HG02642 (cell line): ENCODE data around the gene NAV2.
A peak's percentile ranks its signal among the peaks of the same experiment; 100 is the strongest.

Experiments
- ATAC-seq: cut with Tn5 transposase; IDR thresholded peaks from one replicate; pipeline ENCODE4 v1.9.1; 2021; ENCODE audit warnings: mild to moderate bottlenecking; ENCODE audit not compliant: unreplicated experiment, poor library complexity

Gene NAV2

GRCh38 chr11:19686234-19686633 lies 26.4 kb upstream of the NAV2 start:
- no peak for ATAC-seq

GRCh38 chr11:19687392-19687791 lies 25.2 kb upstream of the NAV2 start:
- no peak for ATAC-seq

GRCh38 chr11:19689281-19690000 lies 23.2 kb upstream of the NAV2 start:
- no peak for ATAC-seq

GRCh38 chr11:19690885-19691284 lies 21.8 kb upstream of the NAV2 start:
- ATAC-seq = no peak

- ATAC-seq = no peak
These were observed 20.7 kb upstream of the NAV2 start for GRCh38 chr11:19691815-19692500.

GRCh38 chr11:19693146-19693545 lies 19.5 kb upstream of the NAV2 start:
- ATAC-seq = no peak

- no peak for ATAC-seq
These were observed 17.8 kb upstream of the NAV2 start for GRCh38 chr11:19694796-19695345.

GRCh38 chr11:19696073-19696472 lies 16.6 kb upstream of the NAV2 start:
- ATAC-seq = no peak

- ATAC-seq = no peak
These were observed 15.7 kb upstream of the NAV2 start for GRCh38 chr11:19696904-19697303.

- no peak for ATAC-seq
These were observed 14.9 kb upstream of the NAV2 start for GRCh38 chr11:19697721-19698121.

GRCh38 chr11:19698493-19699292 lies 13.9 kb upstream of the NAV2 start:
- no peak for ATAC-seq

GRCh38 chr11:19701421-19701820 lies 11.2 kb upstream of the NAV2 start:
- ATAC-seq = no peak

- no peak for ATAC-seq
These were observed 10.0 kb upstream of the NAV2 start for GRCh38 chr11:19702620-19703019.

- no peak for ATAC-seq
These were observed 9.4 kb upstream of the NAV2 start for GRCh38 chr11:19703211-19703610.

GRCh38 chr11:19704213-19704612 lies 8.4 kb upstream of the NAV2 start:
- no peak for ATAC-seq

GRCh38 chr11:19705936-19706335 lies 6.7 kb upstream of the NAV2 start:
- no peak for ATAC-seq

- ATAC-seq = no peak
These were observed 741 bp upstream of the NAV2 start for GRCh38 chr11:19711911-19712280.

GRCh38 chr11:19713196-19714021 lies 772 bp downstream of the NAV2 start:
- ATAC-seq = peak; percentile 22

- no peak for ATAC-seq
These were observed 1.4 kb downstream of the NAV2 start for GRCh38 chr11:19714022-19714386.
